Measurements from ENCODE around the gene PDE1C.

Gene PDE1C

DNA sequence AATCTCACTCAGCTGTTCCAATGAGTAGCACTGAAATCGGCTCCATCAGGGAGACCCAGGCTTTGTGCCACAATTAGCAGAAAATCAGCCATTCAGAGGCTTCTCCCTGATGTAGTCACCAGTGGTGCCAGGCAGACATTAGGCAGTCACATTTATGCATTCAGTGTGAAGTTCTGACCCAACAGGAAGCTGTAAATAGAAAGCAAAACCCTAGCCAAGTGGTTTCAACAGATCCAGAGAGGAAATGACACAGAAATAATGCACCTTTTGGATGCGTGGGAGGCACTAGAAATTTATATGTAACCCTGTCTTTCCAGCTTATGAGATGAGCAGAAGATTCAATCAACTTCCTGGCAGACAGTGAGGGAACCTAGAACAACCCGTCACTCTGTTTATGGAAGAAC, 186.4 kb downstream of the PDE1C start:
- no peak for DNase-seq (ENCODE audit: low spot score in 2 of 2)
- Mint-ChIP-seq H3K27me3 (no peaks in the 10 kb centered on the region), H3K9me3 (peaks cover 17% of the 10 kb centered on the region), H3K27ac (ENCODE audit: low read depth) (no peak overlapping the region), H3K36me3 (ENCODE audit: insufficient read depth) (no peaks in the 10 kb centered on the region), H3K4me3 (no peak overlapping the region), H3K4me1 (no peaks in the 10 kb centered on the region)
- ATAC-seq (replicated peaks; ENCODE audit: extremely low read depth, poor library complexity, severe bottlenecking): no peak

DNA sequence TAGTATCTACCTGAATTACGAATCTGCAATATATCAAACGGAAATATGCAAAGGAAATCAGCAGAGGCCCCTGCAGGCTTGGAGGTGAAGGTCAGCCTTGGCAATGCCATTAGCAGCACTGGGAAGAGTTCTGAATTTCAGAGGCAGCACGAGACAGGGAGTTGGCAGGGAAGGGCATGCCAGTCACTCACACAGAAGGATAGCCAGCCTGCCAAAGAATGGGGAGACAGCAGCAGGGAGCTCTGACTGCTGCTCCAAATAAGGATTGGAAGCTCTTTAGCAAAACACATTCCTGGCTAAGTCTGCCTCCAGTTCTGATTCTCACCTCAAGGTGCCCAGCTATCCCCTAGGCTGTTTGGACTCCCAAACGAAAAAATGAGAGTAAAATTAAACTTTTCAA, 188.0 kb downstream of the PDE1C start:
- Mint-ChIP-seq H3K36me3 (ENCODE audit: insufficient read depth) (no peaks in the 10 kb centered on the region), H3K9me3 (peaks cover 22% of the 10 kb centered on the region), H3K27ac (ENCODE audit: low read depth) (no peak overlapping the region), H3K27me3 (no peaks in the 10 kb centered on the region), H3K4me1 (no peaks in the 10 kb centered on the region), H3K4me3 (no peak overlapping the region)
- DNase-seq (ENCODE audit: low spot score in 2 of 2) (no peak), ATAC-seq (replicated peaks; ENCODE audit: extremely low read depth, poor library complexity, severe bottlenecking) (no peak)

DNA sequence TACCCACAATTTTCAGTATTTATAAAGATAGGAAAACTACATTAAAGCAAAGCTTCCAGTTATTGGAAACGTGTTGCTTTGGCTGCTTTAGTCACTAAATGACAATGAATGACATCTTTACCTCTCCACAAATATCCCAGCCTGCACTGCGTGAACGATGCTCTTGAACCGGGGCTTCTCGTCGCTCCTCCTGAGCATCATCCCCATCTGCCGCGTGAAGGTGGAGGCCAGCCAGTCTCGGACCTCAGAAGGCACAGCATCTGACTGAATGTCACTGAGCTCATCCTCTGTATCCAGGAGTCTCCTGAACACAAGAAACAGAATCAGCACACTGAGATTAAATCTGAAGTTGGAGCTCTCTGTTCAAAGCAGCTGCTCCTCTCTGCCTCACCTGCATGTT, 191.3 kb downstream of the PDE1C start:
- peaks cover 13% of the 10 kb centered on the region for H3K9me3 Mint-ChIP-seq
- no peak for ATAC-seq (replicated peaks; ENCODE audit: extremely low read depth, poor library complexity, severe bottlenecking)
- H3K4me1 Mint-ChIP-seq: no peaks in the 10 kb centered on the region
- no peaks in the 10 kb centered on the region for H3K27me3 Mint-ChIP-seq
- no peaks in the 10 kb centered on the region for H3K36me3 Mint-ChIP-seq (ENCODE audit: insufficient read depth)
- no peak overlapping the region for H3K4me3 Mint-ChIP-seq
- H3K27ac Mint-ChIP-seq (ENCODE audit: low read depth): no peak overlapping the region
- DNase-seq (ENCODE audit: low spot score in 2 of 2): no peak

DNA sequence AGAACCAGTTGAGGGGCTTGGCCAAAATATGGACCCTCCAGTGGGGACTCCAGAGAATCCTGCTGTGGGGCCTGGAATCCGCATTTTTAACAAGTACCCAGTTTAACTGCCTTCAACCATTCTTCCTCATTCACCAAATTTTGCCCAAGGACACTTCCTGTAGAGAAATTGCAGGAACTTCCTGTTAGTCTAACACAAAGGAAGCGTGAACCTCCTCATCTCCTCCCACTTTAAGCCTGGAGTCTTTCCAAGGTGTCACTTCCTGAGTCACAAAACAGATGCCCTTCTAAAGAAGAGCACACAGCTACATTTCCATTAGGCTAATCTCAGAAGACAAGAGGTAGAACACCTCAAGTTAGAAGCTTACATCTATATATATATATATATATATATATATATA, 194.8 kb downstream of the PDE1C start:
- ATAC-seq (replicated peaks; ENCODE audit: extremely low read depth, poor library complexity, severe bottlenecking): no peak
- H3K4me3 Mint-ChIP-seq: no peak overlapping the region
- no peak overlapping the region for H3K27ac Mint-ChIP-seq (ENCODE audit: low read depth)
- no peaks in the 10 kb centered on the region for H3K4me1 Mint-ChIP-seq
- no peaks in the 10 kb centered on the region for H3K36me3 Mint-ChIP-seq (ENCODE audit: insufficient read depth)
- no peaks in the 10 kb centered on the region for H3K27me3 Mint-ChIP-seq
- H3K9me3 Mint-ChIP-seq: peaks cover 19% of the 10 kb centered on the region
- no peak for DNase-seq (ENCODE audit: low spot score in 2 of 2)

DNA sequence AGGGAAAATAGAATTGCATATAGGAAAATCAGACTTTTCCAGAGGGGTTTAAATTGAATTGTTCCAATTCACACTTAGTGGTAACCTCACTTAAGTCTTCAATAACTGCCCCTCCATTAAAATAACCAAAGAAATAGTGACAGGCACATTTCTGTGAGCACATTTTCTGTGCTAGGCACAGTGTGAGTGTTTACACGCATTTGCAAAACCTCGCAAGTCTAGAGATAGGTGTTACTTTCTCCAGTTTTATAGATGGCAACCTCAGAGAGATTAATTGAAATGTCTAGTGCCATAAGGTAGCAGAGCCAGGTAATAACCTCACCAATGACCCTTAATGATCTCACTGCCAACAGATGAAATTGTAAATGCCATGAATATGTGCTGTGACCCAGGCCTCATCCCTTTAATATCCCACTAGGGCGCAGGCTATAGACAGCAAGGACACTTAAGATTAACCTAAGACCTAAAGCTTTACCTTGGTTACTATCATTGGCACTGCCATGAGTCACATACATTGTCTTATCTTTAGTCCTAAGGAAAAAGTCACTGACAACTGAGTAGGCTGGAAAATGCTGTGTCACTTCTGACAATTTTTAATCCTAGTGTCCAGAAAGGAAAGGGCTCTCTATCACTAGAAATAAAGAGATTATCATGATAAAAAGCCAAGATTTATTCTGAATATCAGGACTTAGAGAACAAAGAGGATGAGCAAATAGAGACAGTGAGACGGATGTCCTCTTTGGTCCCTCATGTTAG, 195.4 kb downstream of the PDE1C start:
- Mint-ChIP-seq H3K36me3 (ENCODE audit: insufficient read depth) (no peaks in the 10 kb centered on the region), H3K9me3 (peaks cover 19% of the 10 kb centered on the region), H3K4me3 (no peak overlapping the region), H3K27me3 (no peaks in the 10 kb centered on the region), H3K27ac (ENCODE audit: low read depth) (no peak overlapping the region), H3K4me1 (no peaks in the 10 kb centered on the region)
- ATAC-seq (replicated peaks; ENCODE audit: extremely low read depth, poor library complexity, severe bottlenecking) (no peak), DNase-seq (ENCODE audit: low spot score in 2 of 2) (no peak)

DNA sequence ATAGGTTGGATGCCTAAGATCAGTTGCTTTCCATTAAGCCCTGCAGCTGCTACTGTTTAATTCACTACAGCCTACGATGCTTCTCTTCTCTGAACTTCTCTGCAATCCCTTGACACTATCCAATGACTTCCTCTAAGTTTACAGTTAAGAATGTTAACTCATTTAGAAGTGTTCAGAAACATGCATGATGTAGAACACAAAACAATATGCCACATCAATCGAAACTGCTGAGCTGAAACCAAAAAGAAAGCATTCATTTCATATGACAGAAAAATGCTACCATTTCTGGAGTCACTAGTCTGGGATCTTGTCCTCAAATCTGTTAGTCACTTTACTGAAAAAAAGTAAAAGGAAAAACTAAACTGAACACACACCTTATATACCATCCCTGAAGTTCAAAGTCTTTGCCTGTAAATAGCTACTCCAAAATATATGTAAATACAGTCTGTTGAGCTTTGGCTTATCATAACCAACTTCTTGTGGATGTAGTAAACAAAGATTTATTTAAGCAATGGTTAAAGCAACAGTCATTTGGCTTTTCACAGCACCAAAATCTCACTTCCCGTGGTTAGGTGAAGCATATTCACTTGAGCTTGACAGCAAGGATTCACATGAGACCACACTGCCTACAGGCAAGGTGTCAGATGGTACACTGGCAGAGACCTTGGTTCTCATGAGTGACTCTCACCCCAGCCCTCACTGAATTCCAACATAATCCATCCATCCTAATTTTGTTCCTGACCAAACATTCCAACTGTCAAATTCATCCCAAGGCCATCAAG, 196.2 kb downstream of the PDE1C start:
- H3K27ac Mint-ChIP-seq (ENCODE audit: low read depth): no peak overlapping the region
- H3K27me3 Mint-ChIP-seq: no peaks in the 10 kb centered on the region
- no peak overlapping the region for H3K4me3 Mint-ChIP-seq
- peaks cover 19% of the 10 kb centered on the region for H3K9me3 Mint-ChIP-seq
- no peak for ATAC-seq (replicated peaks; ENCODE audit: extremely low read depth, poor library complexity, severe bottlenecking)
- no peaks in the 10 kb centered on the region for H3K36me3 Mint-ChIP-seq (ENCODE audit: insufficient read depth)
- DNase-seq (ENCODE audit: low spot score in 2 of 2): no peak
- no peaks in the 10 kb centered on the region for H3K4me1 Mint-ChIP-seq

DNA sequence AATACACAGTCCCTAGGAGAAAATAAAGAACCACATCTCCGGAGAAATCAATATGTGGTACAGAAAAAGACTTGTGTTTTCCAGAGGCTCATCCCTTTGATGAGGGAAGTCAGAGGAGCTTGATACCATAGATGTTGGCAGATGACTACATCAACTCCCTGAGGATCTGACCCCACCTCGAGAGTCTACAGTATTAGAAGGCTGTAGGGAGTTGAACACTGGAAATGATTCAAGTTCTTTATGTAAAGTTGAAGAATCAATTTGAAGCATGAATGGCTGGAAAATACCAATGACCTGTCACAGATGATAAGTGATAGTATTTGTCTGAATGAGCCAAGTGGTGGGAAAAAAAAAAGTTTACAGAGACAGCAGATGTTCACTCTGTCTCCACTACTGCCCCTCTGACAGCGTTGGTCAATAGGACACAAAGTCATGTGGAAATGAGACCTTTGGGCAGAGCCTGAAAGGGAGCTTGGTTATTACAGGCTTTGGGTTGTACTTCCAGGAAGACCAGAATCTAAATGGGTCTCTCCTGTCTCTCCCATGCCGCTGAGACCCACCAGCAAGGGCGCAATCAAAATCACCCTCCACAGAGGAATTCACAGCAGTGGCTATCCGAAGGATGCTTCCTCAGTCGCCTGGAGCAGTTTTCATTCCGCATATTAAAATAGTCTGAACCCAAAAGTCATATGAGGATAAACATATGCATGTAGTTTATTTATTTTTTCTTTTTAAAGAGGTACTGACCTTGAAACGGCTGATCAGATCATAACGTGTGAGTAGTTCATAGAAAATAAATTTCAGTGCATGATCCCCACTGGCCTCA, 197.4 kb downstream of the PDE1C start:
- H3K9me3 Mint-ChIP-seq: peaks cover 21% of the 10 kb centered on the region
- ATAC-seq (replicated peaks; ENCODE audit: extremely low read depth, poor library complexity, severe bottlenecking): no peak
- H3K4me3 Mint-ChIP-seq: no peak overlapping the region
- H3K27ac Mint-ChIP-seq (ENCODE audit: low read depth): no peak overlapping the region
- H3K27me3 Mint-ChIP-seq: no peaks in the 10 kb centered on the region
- no peaks in the 10 kb centered on the region for H3K4me1 Mint-ChIP-seq
- H3K36me3 Mint-ChIP-seq (ENCODE audit: insufficient read depth): no peaks in the 10 kb centered on the region
- no peak for DNase-seq (ENCODE audit: low spot score in 2 of 2)

DNA sequence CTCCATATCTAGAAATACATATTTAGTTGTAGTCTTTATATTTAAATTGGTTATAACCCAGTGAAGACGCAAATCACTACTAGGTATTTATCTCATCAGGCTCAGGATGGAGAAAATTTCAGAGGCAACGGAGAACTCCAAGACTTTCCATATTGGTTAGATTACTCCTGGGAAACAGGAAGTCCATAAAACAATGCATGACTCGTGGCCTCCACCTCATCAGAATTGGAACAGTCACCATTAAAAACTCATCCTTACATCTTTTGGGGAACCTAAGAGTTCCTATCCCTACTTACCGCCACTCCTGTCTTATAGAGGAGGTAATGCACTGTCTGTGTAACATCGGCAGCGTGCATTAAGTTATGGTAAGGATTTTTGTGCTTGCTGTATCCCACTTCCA, 205.6 kb downstream of the PDE1C start:
- H3K27me3 Mint-ChIP-seq: no peaks in the 10 kb centered on the region
- H3K27ac Mint-ChIP-seq (ENCODE audit: low read depth): no peak overlapping the region
- no peak overlapping the region for H3K4me3 Mint-ChIP-seq
- no peaks in the 10 kb centered on the region for H3K4me1 Mint-ChIP-seq
- ATAC-seq (replicated peaks; ENCODE audit: extremely low read depth, poor library complexity, severe bottlenecking): no peak
- DNase-seq (ENCODE audit: low spot score in 2 of 2): no peak
- H3K9me3 Mint-ChIP-seq: peaks cover 24% of the 10 kb centered on the region
- no peaks in the 10 kb centered on the region for H3K36me3 Mint-ChIP-seq (ENCODE audit: insufficient read depth)

DNA sequence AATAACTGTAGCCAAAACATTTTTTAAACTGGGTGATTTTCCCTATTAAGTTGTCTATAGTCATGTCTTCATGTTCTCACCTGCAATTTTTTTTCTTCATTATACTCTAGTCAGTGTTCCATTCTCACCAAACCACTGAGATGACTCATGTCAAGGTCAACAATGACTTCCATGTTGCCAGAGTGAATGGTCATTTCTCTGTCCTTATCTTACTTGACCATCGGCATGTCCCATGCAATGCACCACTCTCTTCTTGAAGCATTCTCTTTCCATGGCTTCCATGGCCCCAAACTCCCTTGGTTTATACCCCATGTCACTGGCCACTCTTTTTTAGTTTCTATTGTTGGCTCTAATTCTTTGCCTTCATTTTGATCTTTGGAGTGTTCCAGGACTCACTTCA, 209.3 kb downstream of the PDE1C start:
- Mint-ChIP-seq H3K4me3 (no peak overlapping the region), H3K27me3 (no peaks in the 10 kb centered on the region), H3K4me1 (no peaks in the 10 kb centered on the region), H3K9me3 (peaks cover 19% of the 10 kb centered on the region), H3K27ac (ENCODE audit: low read depth) (no peak overlapping the region), H3K36me3 (ENCODE audit: insufficient read depth) (no peaks in the 10 kb centered on the region)
- ATAC-seq (replicated peaks; ENCODE audit: extremely low read depth, poor library complexity, severe bottlenecking) (no peak), DNase-seq (ENCODE audit: low spot score in 2 of 2) (no peak)

DNA sequence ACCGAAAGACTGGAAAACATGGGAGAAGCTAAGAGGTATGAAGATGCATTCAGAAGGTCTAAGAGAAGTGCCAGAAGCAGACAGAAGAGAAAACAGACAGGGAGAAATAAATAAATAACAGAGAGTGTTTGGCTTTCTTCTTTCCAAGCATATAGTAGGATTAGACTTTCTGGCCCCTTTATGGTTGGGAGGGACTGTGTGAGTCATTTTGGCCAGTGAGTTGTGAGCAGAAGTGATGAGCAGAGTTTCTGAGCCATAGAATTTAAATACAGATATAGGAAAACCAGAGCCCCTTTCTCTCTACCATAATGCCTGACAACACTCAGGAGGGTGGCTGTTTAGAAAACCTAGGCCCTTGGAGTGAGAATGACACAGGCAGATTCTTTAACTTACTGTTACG, 212.2 kb downstream of the PDE1C start:
- no peaks in the 10 kb centered on the region for H3K27me3 Mint-ChIP-seq
- DNase-seq (ENCODE audit: low spot score in 2 of 2) (no peak), ATAC-seq (replicated peaks; ENCODE audit: extremely low read depth, poor library complexity, severe bottlenecking) (no peak)
- no peak overlapping the region for H3K27ac Mint-ChIP-seq (ENCODE audit: low read depth)
- no peak overlapping the region for H3K4me3 Mint-ChIP-seq
- no peaks in the 10 kb centered on the region for H3K36me3 Mint-ChIP-seq (ENCODE audit: insufficient read depth)
- peaks cover 29% of the 10 kb centered on the region for H3K9me3 Mint-ChIP-seq
- H3K4me1 Mint-ChIP-seq: no peaks in the 10 kb centered on the region

DNA sequence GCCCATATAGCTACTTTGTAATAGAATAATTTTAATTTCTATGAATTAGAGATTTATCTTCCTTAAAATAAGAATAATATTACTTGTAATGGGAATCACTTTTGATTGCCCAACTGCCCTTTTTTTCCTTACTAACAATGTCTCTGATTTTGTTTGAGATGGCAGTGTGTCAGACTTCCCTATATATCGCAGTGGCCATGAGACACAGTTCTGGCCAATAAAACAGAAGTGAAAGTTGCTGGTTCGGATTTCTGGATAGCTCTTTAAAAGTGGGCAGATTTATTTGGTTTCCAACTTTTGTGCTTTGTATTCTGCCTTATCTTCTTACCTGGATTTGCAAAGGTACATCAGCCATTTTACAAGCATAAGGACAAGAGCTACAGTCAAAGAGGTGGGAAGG, 213.0 kb downstream of the PDE1C start:
- H3K4me3 Mint-ChIP-seq: no peak overlapping the region
- DNase-seq (ENCODE audit: low spot score in 2 of 2): no peak
- no peak overlapping the region for H3K27ac Mint-ChIP-seq (ENCODE audit: low read depth)
- H3K36me3 Mint-ChIP-seq (ENCODE audit: insufficient read depth): no peaks in the 10 kb centered on the region
- H3K9me3 Mint-ChIP-seq: peaks cover 31% of the 10 kb centered on the region
- no peaks in the 10 kb centered on the region for H3K4me1 Mint-ChIP-seq
- no peaks in the 10 kb centered on the region for H3K27me3 Mint-ChIP-seq
- no peak for ATAC-seq (replicated peaks; ENCODE audit: extremely low read depth, poor library complexity, severe bottlenecking)

DNA sequence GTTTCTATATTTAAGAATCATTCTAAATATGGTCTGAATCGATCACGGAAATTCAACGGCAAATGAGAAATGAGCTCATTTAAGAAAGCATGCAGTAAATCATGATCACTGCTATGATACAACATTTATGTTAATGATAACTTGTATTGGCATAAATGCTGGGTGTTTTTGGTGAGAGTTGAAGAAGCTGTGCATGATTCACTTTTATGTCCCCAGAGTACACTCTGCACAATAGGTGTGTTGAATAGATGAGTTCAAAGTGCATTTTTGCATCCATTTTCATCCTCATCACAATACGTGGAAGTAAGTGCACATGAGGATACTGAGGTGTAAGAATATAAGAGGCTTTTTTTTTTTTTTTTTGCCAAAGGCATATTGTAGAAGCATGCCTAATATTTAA, 213.9 kb downstream of the PDE1C start:
- H3K27ac Mint-ChIP-seq (ENCODE audit: low read depth): no peak overlapping the region
- H3K9me3 Mint-ChIP-seq: peaks cover 23% of the 10 kb centered on the region
- H3K4me3 Mint-ChIP-seq: no peak overlapping the region
- peaks cover 1% of the 10 kb centered on the region for H3K36me3 Mint-ChIP-seq (ENCODE audit: insufficient read depth)
- no peaks in the 10 kb centered on the region for H3K27me3 Mint-ChIP-seq
- DNase-seq (ENCODE audit: low spot score in 2 of 2): no peak
- ATAC-seq (replicated peaks; ENCODE audit: extremely low read depth, poor library complexity, severe bottlenecking): no peak
- H3K4me1 Mint-ChIP-seq: no peaks in the 10 kb centered on the region

All from central memory CD8-positive, alpha-beta T cell (primary cell).